ENCODE measurements around the gene KLHL29. TPM values are rescaled to one million over a fixed set of nuclear protein-coding genes. Genes with fewer than 3 reads are reported as not detected.

KLHL29 gene
- polyA plus RNA-seq, 1 donor from 2014 or later, result 42.4 TPM

DNA sequence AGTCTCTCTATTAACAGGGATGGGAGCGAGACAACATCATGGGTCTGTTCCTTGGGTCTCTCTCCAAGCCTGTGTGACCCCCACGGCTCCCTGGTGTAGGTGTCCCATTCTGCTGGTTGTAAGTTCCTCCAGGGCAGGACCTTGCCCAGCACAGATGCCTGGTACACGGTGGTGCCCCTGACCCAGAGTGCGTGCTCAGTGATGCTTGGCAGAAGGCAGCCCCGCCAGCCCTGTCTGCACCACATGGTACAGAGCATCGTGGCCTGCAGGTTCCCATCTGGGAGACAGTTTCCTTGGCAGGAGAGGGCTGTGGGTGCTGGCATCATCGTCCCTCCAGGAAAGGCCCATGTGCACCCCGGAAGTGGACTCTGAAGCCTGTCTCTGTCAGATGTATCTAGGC lies 249.0 kb downstream of the KLHL29 start:
- Histone ChIP-seq H3K27me3 (ENCODE audit: insufficient read depth, low read depth, low read length) (no peaks in the 10 kb centered on the region), H3K36me3 (ENCODE audit: insufficient read depth, low read length) (no peaks in the 10 kb centered on the region), H3K4me2 (ENCODE audit: low read length) (no peak overlapping the region), H3K4me3 (ENCODE audit: low read length) (no peak overlapping the region), H3K27ac (ENCODE audit: low read length) (no peak overlapping the region), H3F3A (ENCODE audit: insufficient read depth, low read length, poor library complexity, severe bottlenecking) (no peaks in the 10 kb centered on the region), H4K20me1 (ENCODE audit: insufficient read depth) (no peaks in the 10 kb centered on the region), H3K9me3 (ENCODE audit: low read length) (no peaks in the 10 kb centered on the region), H3K9me2 (ENCODE audit: insufficient read depth, low read length) (no peaks in the 10 kb centered on the region), H2AFZ (ENCODE audit: low read depth, low read length) (no peak overlapping the region), H3K79me2 (replicated peaks; ENCODE audit: insufficient read depth, low read length) (no peaks in the 10 kb centered on the region), H3K9ac (ENCODE audit: low read length) (no peak overlapping the region)
- TF ChIP-seq TAF1 (IDR thresholded peaks at IDR 0.05; ENCODE audit: low read depth) (no peak), EP300 (conservative IDR thresholded peaks at IDR 0.05; ENCODE audit: poor library complexity, severe bottlenecking) (no peak), EZH2 (IDR thresholded peaks at IDR 0.05; ENCODE audit: borderline replicate concordance, insufficient read depth, low read length, poor library complexity, severe bottlenecking) (no peak), POLR2AphosphoS5 (IDR thresholded peaks at IDR 0.05) (no peak), SMC3 (conservative IDR thresholded peaks at IDR 0.05; ENCODE audit: poor library complexity) (no peak), MXI1 (conservative IDR thresholded peaks at IDR 0.05; ENCODE audit: poor library complexity, severe bottlenecking) (no peak), CTCF (IDR thresholded peaks at IDR 0.05; ENCODE audit: poor library complexity, severe bottlenecking) (no peak), RAD21 (conservative IDR thresholded peaks at IDR 0.05) (no peak)
- TF ChIP-seq, protein P1, sequence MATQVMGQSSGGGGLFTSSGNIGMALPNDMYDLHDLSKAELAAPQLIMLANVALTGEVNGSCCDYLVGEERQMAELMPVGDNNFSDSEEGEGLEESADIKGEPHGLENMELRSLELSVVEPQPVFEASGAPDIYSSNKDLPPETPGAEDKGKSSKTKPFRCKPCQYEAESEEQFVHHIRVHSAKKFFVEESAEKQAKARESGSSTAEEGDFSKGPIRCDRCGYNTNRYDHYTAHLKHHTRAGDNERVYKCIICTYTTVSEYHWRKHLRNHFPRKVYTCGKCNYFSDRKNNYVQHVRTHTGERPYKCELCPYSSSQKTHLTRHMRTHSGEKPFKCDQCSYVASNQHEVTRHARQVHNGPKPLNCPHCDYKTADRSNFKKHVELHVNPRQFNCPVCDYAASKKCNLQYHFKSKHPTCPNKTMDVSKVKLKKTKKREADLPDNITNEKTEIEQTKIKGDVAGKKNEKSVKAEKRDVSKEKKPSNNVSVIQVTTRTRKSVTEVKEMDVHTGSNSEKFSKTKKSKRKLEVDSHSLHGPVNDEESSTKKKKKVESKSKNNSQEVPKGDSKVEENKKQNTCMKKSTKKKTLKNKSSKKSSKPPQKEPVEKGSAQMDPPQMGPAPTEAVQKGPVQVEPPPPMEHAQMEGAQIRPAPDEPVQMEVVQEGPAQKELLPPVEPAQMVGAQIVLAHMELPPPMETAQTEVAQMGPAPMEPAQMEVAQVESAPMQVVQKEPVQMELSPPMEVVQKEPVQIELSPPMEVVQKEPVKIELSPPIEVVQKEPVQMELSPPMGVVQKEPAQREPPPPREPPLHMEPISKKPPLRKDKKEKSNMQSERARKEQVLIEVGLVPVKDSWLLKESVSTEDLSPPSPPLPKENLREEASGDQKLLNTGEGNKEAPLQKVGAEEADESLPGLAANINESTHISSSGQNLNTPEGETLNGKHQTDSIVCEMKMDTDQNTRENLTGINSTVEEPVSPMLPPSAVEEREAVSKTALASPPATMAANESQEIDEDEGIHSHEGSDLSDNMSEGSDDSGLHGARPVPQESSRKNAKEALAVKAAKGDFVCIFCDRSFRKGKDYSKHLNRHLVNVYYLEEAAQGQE (IDR thresholded peaks at IDR 0.05; ENCODE audit: borderline replicate concordance), result no peak

DNA sequence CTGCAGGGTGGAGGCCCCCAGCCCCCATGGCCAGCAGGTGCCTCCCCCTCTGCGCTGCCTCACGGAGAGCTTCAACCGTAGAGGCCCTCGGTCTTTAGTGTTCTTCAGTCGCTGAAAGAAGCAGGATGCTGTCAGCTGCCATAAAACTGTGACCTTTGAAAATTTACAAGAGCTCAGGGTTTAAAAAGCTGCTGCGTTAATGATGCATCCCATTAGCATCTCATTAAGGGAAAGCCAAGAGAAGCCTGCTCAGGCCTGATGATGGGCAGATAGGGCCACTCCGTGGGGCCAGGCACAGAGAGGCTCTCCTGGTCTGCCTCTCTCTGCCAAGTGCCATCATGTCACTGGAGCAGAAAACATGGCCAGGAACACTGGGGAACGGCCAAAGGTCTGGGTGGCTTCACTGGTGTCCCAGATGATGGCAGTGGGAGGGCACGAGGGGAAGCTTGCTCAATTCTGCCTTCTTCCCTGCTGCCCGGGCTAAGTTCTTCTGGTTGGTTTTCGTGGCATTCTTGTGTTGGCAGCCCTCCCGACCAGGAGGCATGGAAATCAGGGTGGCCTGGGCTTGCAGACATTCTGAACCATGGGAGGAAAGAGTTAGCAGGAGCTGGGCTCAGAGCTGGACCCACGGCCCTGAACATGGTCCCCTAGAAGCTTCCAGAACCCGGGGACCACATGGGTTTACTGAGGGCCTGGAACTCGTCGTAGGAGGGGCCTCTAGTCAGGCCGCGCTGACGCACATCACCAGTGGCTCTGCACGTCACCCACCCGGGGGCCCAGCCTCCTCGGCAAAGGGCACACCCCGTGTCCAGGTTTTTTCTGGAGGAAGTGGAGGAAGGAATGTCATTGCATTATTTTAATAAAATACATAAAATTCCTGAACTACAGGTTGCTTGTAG lies 250.7 kb downstream of the KLHL29 start:
- H3K27me3 ChIP-seq (ENCODE audit: insufficient read depth, low read depth, low read length), result no peaks in the 10 kb centered on the region
- H3K4me2 ChIP-seq (ENCODE audit: low read length), result no peak overlapping the region
- no peak overlapping the region for H2AFZ ChIP-seq (ENCODE audit: low read depth, low read length)
- H4K20me1 ChIP-seq (ENCODE audit: insufficient read depth), result no peaks in the 10 kb centered on the region
- H3K36me3 ChIP-seq (ENCODE audit: insufficient read depth, low read length), result no peaks in the 10 kb centered on the region
- no peak overlapping the region for H3K27ac ChIP-seq (ENCODE audit: low read length)
- no peaks in the 10 kb centered on the region for H3K9me3 ChIP-seq (ENCODE audit: low read length)
- H3K9me2 ChIP-seq (ENCODE audit: insufficient read depth, low read length), result no peaks in the 10 kb centered on the region
- H3K4me3 ChIP-seq (ENCODE audit: low read length), result no peak overlapping the region
- TF ChIP-seq SMC3 (conservative IDR thresholded peaks at IDR 0.05; ENCODE audit: poor library complexity), result no peak
- no peaks in the 10 kb centered on the region for H3K79me2 ChIP-seq (replicated peaks; ENCODE audit: insufficient read depth, low read length)
- no peak overlapping the region for H3K9ac ChIP-seq (ENCODE audit: low read length)
- no peaks in the 10 kb centered on the region for H3F3A ChIP-seq (ENCODE audit: insufficient read depth, low read length, poor library complexity, severe bottlenecking)
